Measurements from ENCODE around the gene ZNF681.

- TF ChIP-seq CTCF (IDR thresholded peaks at IDR 0.05; ENCODE audit: borderline replicate concordance, extremely low read depth, low read length, poor library complexity, severe bottlenecking) (no peak), EZH2 (IDR thresholded peaks at IDR 0.05; ENCODE audit: borderline replicate concordance, low read depth, low read length, severe bottlenecking) (no peak)
Measured at GRCh38 chr19:23787106-23787505, 28.4 kb upstream of the ZNF681 start.

All from DND-41 (cell line).